Measurements from ENCODE around the gene RNF103. TPM values are rescaled to one million over a fixed set of nuclear protein-coding genes. Genes with fewer than 3 reads are reported as not detected.
"Not testable (repeated sequence)": the region's sequence is repeated elsewhere in the genome, so short reads cannot be mapped to it uniquely, and the experiment has no call there.

Gene RNF103
- polyA plus RNA-seq, 2 of the 4 experiments (the other 2 are of a cell fraction): 20.0 to 38.3 TPM

- TF ChIP-seq BCL3 (IDR thresholded peaks at IDR 0.05): no peak
- no peak for TF ChIP-seq RCOR1 (IDR thresholded peaks at IDR 0.05; ENCODE audit: low read depth, low read length)
- TF ChIP-seq HOXB13 (CRISPR knock-in tag; IDR thresholded peaks at IDR 0.05; ENCODE audit: low read depth): no peak
Measured at GRCh38 chr2:86593266-86593665, 30.4 kb downstream of the RNF103 start (continued).

GRCh38 chr2:86592547-86593230, 31.0 kb downstream of the RNF103 start:
- no peak overlapping the region for H3K27ac ChIP-seq
- DNase-seq (ENCODE audit: low read depth in 1 of 2, low spot score in 1 of 2) (no peak), ATAC-seq (no peak), FAIRE-seq (no peak)
- TF ChIP-seq POLR2A (IDR thresholded peaks at IDR 0.05; ENCODE audit: low read length): no peak
- no peak for TF ChIP-seq GATA3 (IDR thresholded peaks at IDR 0.05; ENCODE audit: borderline replicate concordance)
- TF ChIP-seq SREBF2 (IDR thresholded peaks at IDR 0.05): no peak
- TF ChIP-seq ATOH8 (CRISPR knock-in tag; IDR thresholded peaks at IDR 0.05; ENCODE audit: low read depth): no peak
- POLR2A ChIA-PET: no interaction called here
- H3K4me3 ChIP-seq: no peak overlapping the region
- WGBS (ENCODE audit: missing lambda C conversion rate): 52% methylated on average over 3 of the region's 3 CpGs
- H3K4me2 ChIP-seq: no peak overlapping the region
- H3K9me3 ChIP-seq: no peaks in the 10 kb centered on the region
- H3K4me1 ChIP-seq: no peaks in the 10 kb centered on the region
- CTCF ChIA-PET: no interaction called here

GRCh38 chr2:86589701-86590100, 34.0 kb downstream of the RNF103 start:
- H3K27ac ChIP-seq; DNase-seq (ENCODE audit: low read depth in 1 of 2, low spot score in 1 of 2); POLR2A ChIA-PET; CTCF ChIA-PET; FAIRE-seq; H3K4me2 ChIP-seq; H3K4me1 ChIP-seq; H3K4me3 ChIP-seq; H3K9me3 ChIP-seq; ATAC-seq: not testable (repeated sequence)
- 51% methylated on average over 5 of the region's 5 CpGs for WGBS (ENCODE audit: missing lambda C conversion rate)

- H3K4me1 ChIP-seq: no peaks in the 10 kb centered on the region
- peaks cover 2% of the 10 kb centered on the region; the same call in 1 of the 3 replicates for H3K9me3 ChIP-seq
- ChIA-PET POLR2A (no interaction called here), CTCF (interaction anchor here (1.2 kb wide), 1 partner anchor 9 kb away, joined by 6 read pairs; no protein-coding TSS in a partner anchor)
- DNase-seq (ENCODE audit: low read depth in 1 of 2, low spot score in 1 of 2) (no peak), ATAC-seq (no peak), FAIRE-seq (no peak)
- 51% methylated on average over 2 of the region's 2 CpGs for WGBS (ENCODE audit: missing lambda C conversion rate)
- no peak for TF ChIP-seq JUN (IDR thresholded peaks at IDR 0.05)
- no peak for TF ChIP-seq FOSL2 (IDR thresholded peaks at IDR 0.05)
- no peak for TF ChIP-seq FOSL2 (CRISPR knock-in tag; IDR thresholded peaks at IDR 0.05)
- TF ChIP-seq POLR2A (IDR thresholded peaks at IDR 0.05; ENCODE audit: low read length): no peak
- TF ChIP-seq MAX (IDR thresholded peaks at IDR 0.05): no peak
- TF ChIP-seq CBX8 (IDR thresholded peaks at IDR 0.05): no peak
- H3K27ac ChIP-seq: no peak overlapping the region
- no peak overlapping the region for H3K4me3 ChIP-seq
- H3K4me2 ChIP-seq: no peak overlapping the region
Measured at GRCh38 chr2:86584151-86584913, 39.3 kb downstream of the RNF103 start.

GRCh38 chr2:86580560-86580959, 43.1 kb downstream of the RNF103 start:
- H3K4me1 ChIP-seq: no peaks in the 10 kb centered on the region
- no peak overlapping the region for H3K4me3 ChIP-seq
- H3K27ac ChIP-seq: no peak overlapping the region
- peak; percentile 28 for FAIRE-seq
- POLR2A ChIA-PET: no interaction called here
- H3K9me3 ChIP-seq: peaks cover 11% of the 10 kb centered on the region; the same call in 2 of the 3 replicates
- CTCF ChIA-PET: no interaction called here
- H3K4me2 ChIP-seq: no peak overlapping the region
- TF ChIP-seq KDM5A (IDR thresholded peaks at IDR 0.05) (no peak), MYC (IDR thresholded peaks at IDR 0.05; ENCODE audit: borderline replicate concordance, low read length) (no peak), TFCP2L1 (CRISPR knock-in tag; IDR thresholded peaks at IDR 0.05) (no peak), ZFP36 (IDR thresholded peaks at IDR 0.05; ENCODE audit: borderline replicate concordance, partially characterized antibody) (no peak), KDM1A (IDR thresholded peaks at IDR 0.05; ENCODE audit: low read depth) (no peak), RCOR1 (IDR thresholded peaks at IDR 0.05; ENCODE audit: low read depth, low read length) (no peak), HEYL (CRISPR knock-in tag; IDR thresholded peaks at IDR 0.05) (no peak), USF2 (IDR thresholded peaks at IDR 0.05) (no peak), SMC3 (IDR thresholded peaks at IDR 0.05) (no peak)
- DNase-seq (ENCODE audit: low read depth in 1 of 2, low spot score in 1 of 2): no peak
- no peak for ATAC-seq

Data from A549 (cell line).